VCaP (cell line): ENCODE results near the gene RCBTB2.

Experiments used
- H3K27ac ChIP-seq: fragments of 450-650 bp; 2 replicates; pipeline ENCODE4 v1.5.1; 2017
- TF ChIP-seq, protein P1 (sequence below): fragments of 450-650 bp; conservative IDR thresholded peaks from 2 replicates; pipeline ENCODE4 v1.5.1; 2017; ENCODE audit warnings: mild to moderate bottlenecking, moderate library complexity

Gene RCBTB2

DNA sequence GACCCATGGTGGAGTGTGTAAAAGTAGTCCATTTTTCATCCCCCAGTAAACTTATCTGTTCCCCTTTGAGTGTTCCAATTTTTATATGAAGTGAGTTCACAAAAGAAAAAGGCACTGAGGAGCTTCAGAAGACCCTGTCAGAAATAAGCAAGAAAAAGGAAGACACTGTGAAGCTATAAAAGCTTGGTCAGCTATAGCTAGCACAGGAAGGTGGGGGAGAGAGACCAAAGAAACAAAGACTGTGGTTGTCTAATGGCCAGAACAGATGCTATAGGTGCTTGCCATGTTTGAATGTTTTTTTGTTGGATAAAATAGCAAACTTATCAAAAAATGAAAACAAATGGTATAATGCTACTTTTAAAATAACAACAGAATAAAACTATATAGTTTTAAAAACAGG is 46.5 kb downstream of the RCBTB2 start:
- H3K27ac ChIP-seq, result no peak overlapping the region
- TF ChIP-seq, protein P1, sequence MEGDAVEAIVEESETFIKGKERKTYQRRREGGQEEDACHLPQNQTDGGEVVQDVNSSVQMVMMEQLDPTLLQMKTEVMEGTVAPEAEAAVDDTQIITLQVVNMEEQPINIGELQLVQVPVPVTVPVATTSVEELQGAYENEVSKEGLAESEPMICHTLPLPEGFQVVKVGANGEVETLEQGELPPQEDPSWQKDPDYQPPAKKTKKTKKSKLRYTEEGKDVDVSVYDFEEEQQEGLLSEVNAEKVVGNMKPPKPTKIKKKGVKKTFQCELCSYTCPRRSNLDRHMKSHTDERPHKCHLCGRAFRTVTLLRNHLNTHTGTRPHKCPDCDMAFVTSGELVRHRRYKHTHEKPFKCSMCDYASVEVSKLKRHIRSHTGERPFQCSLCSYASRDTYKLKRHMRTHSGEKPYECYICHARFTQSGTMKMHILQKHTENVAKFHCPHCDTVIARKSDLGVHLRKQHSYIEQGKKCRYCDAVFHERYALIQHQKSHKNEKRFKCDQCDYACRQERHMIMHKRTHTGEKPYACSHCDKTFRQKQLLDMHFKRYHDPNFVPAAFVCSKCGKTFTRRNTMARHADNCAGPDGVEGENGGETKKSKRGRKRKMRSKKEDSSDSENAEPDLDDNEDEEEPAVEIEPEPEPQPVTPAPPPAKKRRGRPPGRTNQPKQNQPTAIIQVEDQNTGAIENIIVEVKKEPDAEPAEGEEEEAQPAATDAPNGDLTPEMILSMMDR, result no peak

DNA sequence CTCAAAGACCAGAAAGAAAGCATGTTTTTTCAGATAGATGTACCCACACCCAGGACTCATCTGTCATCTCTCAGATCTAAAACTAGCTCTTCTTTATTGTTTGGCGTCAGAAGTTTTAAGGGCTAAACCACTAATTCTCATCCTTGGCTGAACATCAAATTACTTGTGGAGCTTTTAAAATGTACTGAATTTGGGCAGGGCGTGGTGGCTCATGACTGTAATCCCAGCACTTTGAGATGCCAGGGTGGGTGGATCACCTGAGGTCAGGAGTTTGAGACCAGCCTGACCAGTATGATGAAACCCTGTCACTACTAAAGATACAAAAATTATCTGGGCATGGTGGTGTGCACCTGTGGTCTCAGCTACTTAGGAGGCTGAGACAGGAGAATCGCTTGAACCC is 47.4 kb downstream of the RCBTB2 start:
- H3K27ac ChIP-seq, result no peak overlapping the region
- TF ChIP-seq, protein P1, result no peak

DNA sequence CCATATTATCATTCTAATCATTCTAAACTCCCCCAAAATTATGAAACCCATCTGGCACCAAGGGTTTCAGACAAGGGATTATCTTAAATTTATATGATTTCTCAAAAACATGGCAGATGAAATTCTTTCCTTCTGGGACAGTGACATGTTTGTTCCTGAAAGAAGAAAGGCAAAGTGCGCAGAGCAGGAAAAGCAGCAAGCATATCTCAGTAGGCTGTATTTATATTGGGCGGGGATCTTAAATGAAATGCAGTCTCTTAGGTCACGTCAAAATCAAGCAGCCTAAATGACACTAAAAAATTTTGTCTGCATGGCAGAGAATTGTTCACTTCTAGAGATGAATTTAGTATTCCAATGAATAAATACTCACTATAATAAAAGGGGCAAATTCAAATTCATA is 49.3 kb downstream of the RCBTB2 start:
- TF ChIP-seq, protein P1, result no peak
- H3K27ac ChIP-seq, result no peak overlapping the region

DNA sequence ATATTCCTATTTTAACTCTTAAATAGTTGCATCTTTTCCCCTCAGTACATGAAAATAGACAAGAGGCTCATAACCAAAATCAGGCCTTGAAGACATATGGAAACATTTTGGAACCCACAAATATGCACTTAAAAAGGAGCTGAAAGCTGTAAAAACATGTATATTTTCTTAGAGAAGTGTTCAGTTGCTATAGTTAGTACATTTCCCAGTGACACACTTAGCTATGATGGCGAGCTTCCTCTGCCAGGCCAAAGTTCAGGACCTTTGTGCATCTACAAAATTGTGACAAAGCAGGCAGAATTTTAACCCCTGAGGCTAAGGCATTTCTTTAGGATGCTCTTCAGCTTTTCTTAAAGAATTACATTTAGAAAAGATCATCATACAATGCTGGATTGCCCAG is 54.5 kb downstream of the RCBTB2 start:
- H3K27ac ChIP-seq, result no peak overlapping the region
- TF ChIP-seq, protein P1, result no peak

DNA sequence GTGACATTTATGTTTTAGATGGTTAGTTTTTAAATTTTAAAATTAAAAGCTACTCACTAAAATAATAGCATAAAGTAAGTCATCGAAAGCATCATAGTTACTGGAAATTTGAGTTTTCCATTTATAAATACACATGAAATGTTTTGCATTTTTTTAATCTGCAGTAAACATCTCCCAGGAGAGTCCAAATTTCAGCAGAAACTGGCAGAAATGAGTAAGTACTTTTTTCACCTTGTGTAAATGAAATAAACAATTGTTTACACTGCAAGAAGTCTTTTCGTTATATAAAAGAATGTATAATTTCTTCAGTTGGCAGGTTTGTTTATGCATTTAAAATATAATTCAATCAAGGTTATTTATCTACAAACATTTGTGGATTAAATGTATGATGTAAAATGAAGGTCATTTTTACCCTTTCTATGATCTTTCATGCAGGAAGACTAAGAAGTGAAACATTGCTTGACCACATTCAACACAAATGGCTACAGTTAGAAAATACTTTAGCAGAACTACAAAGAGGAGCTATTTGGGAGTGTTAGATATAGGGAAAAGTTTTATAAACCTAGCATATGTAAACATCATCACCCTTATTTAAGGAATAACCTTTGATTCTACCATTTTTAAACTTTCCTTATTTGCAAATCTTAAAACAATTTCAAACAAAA is 55.6 kb downstream of the RCBTB2 start:
- no peak overlapping the region for H3K27ac ChIP-seq
- TF ChIP-seq, protein P1, result no peak

DNA sequence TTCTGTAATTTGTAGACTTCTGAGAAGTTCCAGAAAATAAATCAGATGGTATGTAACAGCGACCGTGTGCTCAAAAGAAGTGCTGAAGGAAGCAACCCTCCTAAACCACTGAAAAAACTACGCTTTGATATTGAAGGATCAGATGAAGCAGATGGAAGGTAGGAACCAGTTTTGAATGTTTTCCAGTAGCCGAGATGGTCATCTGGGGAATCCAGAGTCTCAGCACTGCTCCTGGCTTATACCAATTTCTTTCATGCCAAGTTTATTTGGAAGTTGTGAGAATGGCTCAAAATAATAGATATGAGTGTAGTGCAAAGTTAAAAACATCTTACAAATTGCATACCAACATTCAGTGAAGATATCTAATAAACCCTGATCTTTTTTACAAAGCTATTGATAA is 56.2 kb downstream of the RCBTB2 start:
- H3K27ac ChIP-seq, result no peak overlapping the region
- TF ChIP-seq, protein P1, result no peak

DNA sequence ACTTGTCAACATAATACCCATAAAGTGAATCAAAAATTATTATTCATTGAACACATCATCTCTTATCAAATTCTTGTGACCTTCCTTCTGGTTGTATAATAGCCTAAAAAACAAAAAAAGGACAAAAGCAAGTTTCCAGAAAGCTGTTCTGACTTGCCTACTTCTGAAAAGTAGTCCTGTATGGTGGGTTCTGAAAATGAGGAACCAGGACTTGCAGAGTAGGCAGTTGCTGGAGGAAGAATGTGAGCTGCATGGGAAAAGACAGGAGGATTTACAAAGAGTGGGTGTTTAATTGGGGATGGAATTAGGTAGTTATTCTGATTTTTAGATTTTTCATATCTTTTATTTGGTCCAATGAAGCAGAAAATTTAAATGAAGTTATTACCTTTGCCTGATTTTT is 56.7 kb downstream of the RCBTB2 start:
- TF ChIP-seq, protein P1, result no peak
- no peak overlapping the region for H3K27ac ChIP-seq
